HepG2 (cell line): ENCODE data around the gene DBNDD1. TPM values are rescaled to one million over a fixed set of nuclear protein-coding genes. Genes with fewer than 3 reads are reported as not detected.

Source experiments
- BORCS8-MEF2B ChIP-seq: sonication (generic); formaldehyde crosslinking; IDR thresholded peaks from 2 replicates; pipeline ENCODE4 v1.8.0; 2022; ENCODE audit warnings: mild to moderate bottlenecking, missing genetic modification reagents
- HOXA9 ChIP-seq: sonication (generic); formaldehyde crosslinking; IDR thresholded peaks from 2 replicates; pipeline ENCODE4 v1.8.1; 2022; ENCODE audit warnings: missing genetic modification reagents, mild to moderate bottlenecking, moderate library complexity, borderline replicate concordance
- NFIB ChIP-seq: sonication (generic); formaldehyde crosslinking; IDR thresholded peaks from 2 replicates; pipeline ENCODE4 v1.9.0; 2021; ENCODE audit warnings: missing genetic modification reagents, mild to moderate bottlenecking, borderline replicate concordance
- NKX3-1 ChIP-seq: sonication (generic); formaldehyde crosslinking; IDR thresholded peaks from 2 replicates; pipeline ENCODE4 v1.5.0; 2020; ENCODE audit warnings: missing genetic modification reagents
- RFX3 ChIP-seq: IDR thresholded peaks from 2 replicates; pipeline ENCODE4 v1.6.1; 2016; ENCODE audit warnings: missing biosample characterization, missing genetic modification reagents
- SMAD3 ChIP-seq: sonication (generic); formaldehyde crosslinking; IDR thresholded peaks from 2 replicates; pipeline ENCODE4 v1.4.0; 2020; ENCODE audit warnings: missing genetic modification reagents
- SP1 ChIP-seq, 2 experiments: fragments of 450-650 bp in 1 of 2; sonication (generic) in 1 of 2; formaldehyde crosslinking in 1 of 2; IDR thresholded peaks; 2 replicates each; pipeline versions ENCODE4 v1.4.0 to v1.6.1; 2016 to 2020; ENCODE audit warnings: missing genetic modification reagents in 1 of 2
- TCF12 ChIP-seq, 2 experiments: fragments of 450-650 bp in 1 of 2; sonication (generic) in 1 of 2; formaldehyde crosslinking in 1 of 2; IDR thresholded peaks; 2 replicates each; pipeline versions ENCODE4 v1.6.1 to v1.8.0; 2017 to 2022; ENCODE audit warnings: antibody characterized with exemption in 1 of 2, mild to moderate bottlenecking in 1 of 2, missing genetic modification reagents in 1 of 2, moderate library complexity in 1 of 2
- TFE3 ChIP-seq: IDR thresholded peaks from 2 replicates; pipeline ENCODE4 v1.6.1; 2016
- YEATS4 ChIP-seq: sonication (generic); formaldehyde crosslinking; IDR thresholded peaks from 2 replicates; pipeline ENCODE4 v1.4.0; 2020; ENCODE audit warnings: missing genetic modification reagents, borderline replicate concordance
- ZBTB39 ChIP-seq: sonication (generic); formaldehyde crosslinking; IDR thresholded peaks from 2 replicates; pipeline ENCODE4 v1.5.0; 2020; ENCODE audit warnings: missing genetic modification reagents
- ZNF136 ChIP-seq: sonication (generic); formaldehyde crosslinking; IDR thresholded peaks from 2 replicates; pipeline ENCODE4 v1.8.1; 2022; ENCODE audit warnings: low read depth, mild to moderate bottlenecking, moderate library complexity, missing genetic modification reagents
- ZNF224 ChIP-seq: sonication (generic); formaldehyde crosslinking; IDR thresholded peaks from 2 replicates; pipeline ENCODE4 v1.5.0; 2020; ENCODE audit warnings: mild to moderate bottlenecking, missing genetic modification reagents
- ZNF234 ChIP-seq: sonication (generic); formaldehyde crosslinking; conservative IDR thresholded peaks from 2 replicates; pipeline ENCODE4 v1.5.1; 2020; ENCODE audit warnings: mild to moderate bottlenecking, missing genetic modification reagents
- ZNF530 ChIP-seq: sonication (generic); formaldehyde crosslinking; IDR thresholded peaks from 2 replicates; pipeline ENCODE4 v1.5.0; 2020; ENCODE audit warnings: low read depth, mild to moderate bottlenecking, missing genetic modification reagents
- polyA plus RNA-seq, 8 experiments: library from polyadenylated mRNA; depleted of rRNA in 3 of 8; stranded (reverse) in 7 of 8; unstranded in 1 of 8; fragments of >200 nt; fragmentation: Illumina TruSeq in 4 of 8; extraction: Trizol in 4 of 8; gene quantifications; 2 replicates each; pipeline versions ENCODE4 v1.2.1 to v1.2.3, GENCODE V29; 2011 to 2016; ENCODE audit warnings: low read depth in 4 of 8, missing spikeins in 1 of 8, mixed read lengths in 1 of 8; ENCODE audit not compliant: insufficient read depth in 1 of 8
- total RNA-seq, 5 experiments: library from RNA; depleted of rRNA; stranded (reverse); fragments of >200 nt; fragmentation: Illumina TruSeq; extraction: Trizol; gene quantifications; 2 replicates each; pipeline ENCODE4 v1.2.3, GENCODE V29; 2016; ENCODE audit warnings: low read depth in 1 of 5
- TF ChIP-seq, protein P1 (sequence below): sonication (generic); formaldehyde crosslinking; IDR thresholded peaks from 2 replicates; pipeline ENCODE4 v1.4.0; 2020; ENCODE audit warnings: missing genetic modification reagents
- TF ChIP-seq, protein P2 (sequence below): sonication (generic); formaldehyde crosslinking; IDR thresholded peaks from 2 replicates; pipeline ENCODE4 v1.4.0; 2020; ENCODE audit warnings: missing genetic modification reagents

DBNDD1 gene
- total and polyA plus RNA-seq, 2 of the 13 experiments (the other 11 are each of a cell fraction or from before 2014, with no cell fraction given), result 17.0 to 40.4 TPM

DNA sequence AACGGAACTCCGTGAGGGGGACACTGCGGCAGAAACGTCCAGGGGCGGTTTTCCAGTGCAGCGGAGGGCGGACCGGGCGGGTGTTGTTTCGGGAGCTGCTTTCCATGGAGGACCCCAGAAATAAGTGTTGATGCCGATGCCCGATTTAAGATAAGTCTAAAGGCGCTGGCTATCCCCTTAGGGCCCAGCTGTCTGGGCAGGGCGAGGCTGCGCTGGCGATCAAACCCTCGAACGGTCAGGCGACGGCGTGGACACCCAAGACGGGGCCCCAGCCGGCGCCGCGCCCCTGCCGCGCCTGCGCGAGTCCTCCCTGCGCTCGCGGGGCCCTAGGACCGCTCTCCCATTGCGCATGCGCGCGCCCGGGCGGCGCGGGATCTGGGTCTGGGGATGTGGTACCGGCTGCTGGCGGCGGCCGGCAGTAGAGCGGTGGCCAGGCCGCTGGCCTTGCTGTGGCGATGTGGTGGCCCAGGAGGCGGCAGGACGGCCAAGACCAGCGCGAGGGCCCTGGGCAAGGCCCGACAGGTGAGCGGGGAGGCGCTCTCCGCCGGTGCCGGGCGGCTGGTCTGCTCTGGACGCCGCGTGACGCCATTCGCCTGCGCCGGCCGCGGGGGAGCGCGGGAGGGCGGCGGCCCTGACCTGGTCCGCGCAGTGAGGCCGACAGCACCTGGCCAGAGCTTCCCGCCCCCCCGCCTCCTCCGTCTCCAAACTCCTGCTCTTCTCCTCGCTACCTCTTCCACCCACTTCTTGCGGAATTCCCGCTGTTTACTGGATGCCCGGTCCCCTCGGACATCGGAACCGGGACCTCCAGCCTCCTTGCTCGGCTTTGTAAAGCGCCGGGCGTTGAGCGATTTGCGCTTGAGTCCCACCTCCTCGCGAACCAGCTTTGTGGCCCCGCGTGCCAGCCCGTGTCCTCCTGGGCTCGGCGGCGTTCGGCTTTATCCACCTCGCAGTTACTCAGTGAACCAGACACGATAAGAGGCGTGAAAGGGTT, 46.7 kb downstream of the DBNDD1 start (continued):
- TF ChIP-seq, protein P1, sequence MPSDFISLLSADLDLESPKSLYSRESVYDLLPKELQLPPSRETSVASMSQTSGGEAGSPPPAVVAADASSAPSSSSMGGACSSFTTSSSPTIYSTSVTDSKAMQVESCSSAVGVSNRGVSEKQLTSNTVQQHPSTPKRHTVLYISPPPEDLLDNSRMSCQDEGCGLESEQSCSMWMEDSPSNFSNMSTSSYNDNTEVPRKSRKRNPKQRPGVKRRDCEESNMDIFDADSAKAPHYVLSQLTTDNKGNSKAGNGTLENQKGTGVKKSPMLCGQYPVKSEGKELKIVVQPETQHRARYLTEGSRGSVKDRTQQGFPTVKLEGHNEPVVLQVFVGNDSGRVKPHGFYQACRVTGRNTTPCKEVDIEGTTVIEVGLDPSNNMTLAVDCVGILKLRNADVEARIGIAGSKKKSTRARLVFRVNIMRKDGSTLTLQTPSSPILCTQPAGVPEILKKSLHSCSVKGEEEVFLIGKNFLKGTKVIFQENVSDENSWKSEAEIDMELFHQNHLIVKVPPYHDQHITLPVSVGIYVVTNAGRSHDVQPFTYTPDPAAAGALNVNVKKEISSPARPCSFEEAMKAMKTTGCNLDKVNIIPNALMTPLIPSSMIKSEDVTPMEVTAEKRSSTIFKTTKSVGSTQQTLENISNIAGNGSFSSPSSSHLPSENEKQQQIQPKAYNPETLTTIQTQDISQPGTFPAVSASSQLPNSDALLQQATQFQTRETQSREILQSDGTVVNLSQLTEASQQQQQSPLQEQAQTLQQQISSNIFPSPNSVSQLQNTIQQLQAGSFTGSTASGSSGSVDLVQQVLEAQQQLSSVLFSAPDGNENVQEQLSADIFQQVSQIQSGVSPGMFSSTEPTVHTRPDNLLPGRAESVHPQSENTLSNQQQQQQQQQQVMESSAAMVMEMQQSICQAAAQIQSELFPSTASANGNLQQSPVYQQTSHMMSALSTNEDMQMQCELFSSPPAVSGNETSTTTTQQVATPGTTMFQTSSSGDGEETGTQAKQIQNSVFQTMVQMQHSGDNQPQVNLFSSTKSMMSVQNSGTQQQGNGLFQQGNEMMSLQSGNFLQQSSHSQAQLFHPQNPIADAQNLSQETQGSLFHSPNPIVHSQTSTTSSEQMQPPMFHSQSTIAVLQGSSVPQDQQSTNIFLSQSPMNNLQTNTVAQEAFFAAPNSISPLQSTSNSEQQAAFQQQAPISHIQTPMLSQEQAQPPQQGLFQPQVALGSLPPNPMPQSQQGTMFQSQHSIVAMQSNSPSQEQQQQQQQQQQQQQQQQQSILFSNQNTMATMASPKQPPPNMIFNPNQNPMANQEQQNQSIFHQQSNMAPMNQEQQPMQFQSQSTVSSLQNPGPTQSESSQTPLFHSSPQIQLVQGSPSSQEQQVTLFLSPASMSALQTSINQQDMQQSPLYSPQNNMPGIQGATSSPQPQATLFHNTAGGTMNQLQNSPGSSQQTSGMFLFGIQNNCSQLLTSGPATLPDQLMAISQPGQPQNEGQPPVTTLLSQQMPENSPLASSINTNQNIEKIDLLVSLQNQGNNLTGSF, result peak; percentile 14; the same call in 1 of the 2 replicates
- TF ChIP-seq ZNF136 (CRISPR knock-in tag) (no peak), TCF12 (IDR thresholded peaks at IDR 0.05) (no peak), TCF12 (CRISPR knock-in tag; IDR thresholded peaks at IDR 0.05) (peak; percentile 92; the same call in 1 of the 2 replicates), BORCS8-MEF2B (peak; percentile 68), TFE3 (peak; percentile 68; the same call in 1 of the 2 replicates), NKX3-1 (peak; percentile 81), SP1 (IDR thresholded peaks at IDR 0.05) (no peak), SP1 (CRISPR knock-in tag; IDR thresholded peaks at IDR 0.05) (no peak; the same call in 1 of the 2 replicates), ZBTB39 (peak; percentile 42), SMAD3 (peak; percentile 25; the same call in 1 of the 2 replicates), ZNF224 (CRISPR knock-in tag) (no peak; the same call in 1 of the 2 replicates), HOXA9 (CRISPR knock-in tag) (peak; percentile 73), YEATS4 (CRISPR knock-in tag) (peak; percentile 98), RFX3 (no peak), NFIB (no peak), ZNF234 (CRISPR knock-in tag) (peak; percentile 76; the same call in 1 of the 2 replicates), ZNF530 (CRISPR knock-in tag) (no peak)
- TF ChIP-seq, protein P2, sequence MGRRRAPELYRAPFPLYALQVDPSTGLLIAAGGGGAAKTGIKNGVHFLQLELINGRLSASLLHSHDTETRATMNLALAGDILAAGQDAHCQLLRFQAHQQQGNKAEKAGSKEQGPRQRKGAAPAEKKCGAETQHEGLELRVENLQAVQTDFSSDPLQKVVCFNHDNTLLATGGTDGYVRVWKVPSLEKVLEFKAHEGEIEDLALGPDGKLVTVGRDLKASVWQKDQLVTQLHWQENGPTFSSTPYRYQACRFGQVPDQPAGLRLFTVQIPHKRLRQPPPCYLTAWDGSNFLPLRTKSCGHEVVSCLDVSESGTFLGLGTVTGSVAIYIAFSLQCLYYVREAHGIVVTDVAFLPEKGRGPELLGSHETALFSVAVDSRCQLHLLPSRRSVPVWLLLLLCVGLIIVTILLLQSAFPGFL (CRISPR knock-in tag), result no peak
